22Rv1 (cell line): ENCODE results near the gene SECTM1.
"Not testable (repeated sequence)": the region's sequence is repeated elsewhere in the genome, so short reads cannot be mapped to it uniquely, and the experiment has no call there.

Source experiments
- CTCF ChIP-seq: fragments of 450-650 bp; IDR thresholded peaks from 2 replicates; pipeline ENCODE4 v1.5.1; 2017; ENCODE audit warnings: mild to moderate bottlenecking
- ZFX ChIP-seq: fragments of 450-650 bp; IDR thresholded peaks from 2 replicates; pipeline ENCODE4 v1.6.1; 2017; ENCODE audit warnings: antibody characterized with exemption, borderline replicate concordance

GRCh38 chr17:82347994-82348393 is 14.4 kb upstream of the SECTM1 start:
- TF ChIP-seq CTCF, ZFX: not testable (repeated sequence)
